Mesenchymal stem cell (in vitro differentiated cells and primary cell): Measurements from ENCODE around the gene YIF1B.

ENCODE experiments used
- DNase-seq: peaks from one replicate; pipeline ENCODE4 v3.0.0-alpha.2; 2013
- H2AFZ ChIP-seq: one replicate; pipeline ENCODE4 v1.6.1; 2013; ENCODE audit warnings: low read depth, mild to moderate bottlenecking, control low read depth, inconsistent platforms, low read length, moderate library complexity
- H2AK5ac ChIP-seq: 2 replicates; pipeline ENCODE4 v1.6.1; 2013; ENCODE audit warnings: low read length, moderate library complexity, mild to moderate bottlenecking, inconsistent platforms; ENCODE audit not compliant: severe bottlenecking
- H2BK120ac ChIP-seq: one replicate; pipeline ENCODE4 v1.6.1; 2013; ENCODE audit warnings: low read depth, mild to moderate bottlenecking, inconsistent platforms, low read length, moderate library complexity
- H2BK12ac ChIP-seq, 2 experiments: one replicate each; pipeline ENCODE4 v1.6.1; 2013; ENCODE audit warnings: inconsistent platforms in 2 of 2, low read length in 2 of 2, mild to moderate bottlenecking in 2 of 2, moderate library complexity in 2 of 2, control low read depth in 1 of 2
- H2BK15ac ChIP-seq: one replicate; pipeline ENCODE4 v1.6.1; 2013; ENCODE audit warnings: mild to moderate bottlenecking, low read depth, inconsistent platforms; ENCODE audit not compliant: poor library complexity, severe bottlenecking
- H2BK5ac ChIP-seq: 2 replicates; pipeline ENCODE4 v1.6.1; 2013; ENCODE audit warnings: low read depth, mild to moderate bottlenecking, low read length, control low read depth, inconsistent platforms; ENCODE audit not compliant: poor library complexity, severe bottlenecking
- H3K14ac ChIP-seq, 2 experiments: one replicate each; pipeline ENCODE4 v1.6.1; 2013; ENCODE audit warnings: inconsistent platforms in 2 of 2, low read length in 2 of 2, control low read depth in 1 of 2, mild to moderate bottlenecking in 1 of 2, moderate library complexity in 1 of 2
- H3K18ac ChIP-seq, 2 experiments: one replicate each; pipeline ENCODE4 v1.6.1; 2013; ENCODE audit warnings: inconsistent platforms in 2 of 2, low read length in 2 of 2, control low read depth in 1 of 2, low read depth in 1 of 2, mild to moderate bottlenecking in 1 of 2
- H3K23ac ChIP-seq, 2 experiments: one replicate each; pipeline ENCODE4 v1.6.1; 2013; ENCODE audit warnings: inconsistent platforms in 2 of 2, low read length in 2 of 2, mild to moderate bottlenecking in 2 of 2, moderate library complexity in 2 of 2, control low read depth in 1 of 2
- H3K27ac ChIP-seq: 2 replicates; pipeline ENCODE4 v1.5.1; 2013; ENCODE audit warnings: mild to moderate bottlenecking, moderate library complexity, low read length, control low read depth, inconsistent platforms; ENCODE audit not compliant: poor library complexity, severe bottlenecking
- H3K27me3 ChIP-seq, 2 experiments: 2 replicates each; pipeline versions ENCODE4 v1.6.1 to v1.7.0; 2013; ENCODE audit warnings: low read length in 2 of 2, mild to moderate bottlenecking in 2 of 2, moderate library complexity in 2 of 2, control low read depth in 1 of 2, inconsistent platforms in 1 of 2; ENCODE audit not compliant: control insufficient read depth in 1 of 2, insufficient read depth in 1 of 2
- H3K36me3 ChIP-seq, 2 experiments: 2 replicates each; pipeline versions ENCODE4 v1.6.1 to v1.7.0; 2013; ENCODE audit warnings: low read length in 2 of 2, control low read depth in 1 of 2, inconsistent platforms in 1 of 2, low read depth in 1 of 2, mild to moderate bottlenecking in 1 of 2; ENCODE audit not compliant: insufficient read depth in 2 of 2, control insufficient read depth in 1 of 2
- H3K4ac ChIP-seq, 2 experiments: one replicate each; pipeline ENCODE4 v1.6.1; 2013; ENCODE audit warnings: inconsistent platforms in 2 of 2, low read length in 2 of 2, mild to moderate bottlenecking in 2 of 2, moderate library complexity in 2 of 2, control low read depth in 1 of 2, low read depth in 1 of 2
- H3K4me1 ChIP-seq: 2 replicates; pipeline ENCODE4 v1.6.1; 2013; ENCODE audit warnings: low read depth, low read length, control low read depth; ENCODE audit not compliant: control insufficient read depth, insufficient read depth
- H3K4me2 ChIP-seq: 2 replicates; pipeline ENCODE4 v1.6.1; 2013; ENCODE audit warnings: low read length, mild to moderate bottlenecking, inconsistent platforms; ENCODE audit not compliant: poor library complexity, severe bottlenecking
- H3K4me3 ChIP-seq, 2 experiments: 2 replicates each; pipeline versions ENCODE4 v1.5.1 to v1.7.0; 2013; ENCODE audit warnings: low read length in 2 of 2, mild to moderate bottlenecking in 2 of 2, control low read depth in 1 of 2, low read depth in 1 of 2; ENCODE audit not compliant: insufficient read depth in 1 of 2
- H3K79me1 ChIP-seq: replicated peaks from 2 replicates; pipeline ENCODE4 v1.6.1; 2013; ENCODE audit warnings: mild to moderate bottlenecking, control low read depth, low read length, inconsistent platforms; ENCODE audit not compliant: poor library complexity, severe bottlenecking
- H3K9ac ChIP-seq: 2 replicates; pipeline ENCODE4 v1.7.0; 2013; ENCODE audit warnings: mild to moderate bottlenecking, low read length, moderate library complexity
- H3K9me3 ChIP-seq: 2 replicates; pipeline ENCODE4 v1.7.0; 2013; ENCODE audit warnings: mild to moderate bottlenecking, low read length; ENCODE audit not compliant: control insufficient read depth
- H4K8ac ChIP-seq: one replicate; pipeline ENCODE4 v1.6.1; 2013; ENCODE audit warnings: inconsistent platforms, mild to moderate bottlenecking, low read length, moderate library complexity
- H4K91ac ChIP-seq: one replicate; pipeline ENCODE4 v1.6.1; 2013; ENCODE audit warnings: mild to moderate bottlenecking, low read length, inconsistent platforms
- WGBS: methylation state at CpG from one replicate; pipeline ENCODE4 v1.1.7; 2013; ENCODE audit warnings: mixed read lengths; 5-methylcytosine and 5-hydroxymethylcytosine counted together

Gene YIF1B

GRCh38 chr19:38278751-38279150, 37.0 kb downstream of the YIF1B start:
- H3K18ac ChIP-seq, result peak overlapping the region; percentile 16 to 67
- no peak overlapping the region for H3K4me3 ChIP-seq
- H3K4me1 ChIP-seq, result peaks cover 8% of the 10 kb centered on the region
- no CpG with 5 or more reads among the region's 2 CpGs for WGBS
- no peak overlapping the region for H3K27ac ChIP-seq
- H4K8ac ChIP-seq, result no peak overlapping the region
- no peak overlapping the region for H3K9ac ChIP-seq
- H3K27me3 ChIP-seq, result no peaks in the 10 kb centered on the region
- peak; percentile 33 for DNase-seq
- no peak overlapping the region for H3K4ac ChIP-seq
- no peak overlapping the region for H2BK15ac ChIP-seq
- peaks cover 0 to 6% of the 10 kb centered on the region in 2 experiments for H3K36me3 ChIP-seq
- no peak overlapping the region for H3K4me2 ChIP-seq
- no peak overlapping the region for H2AK5ac ChIP-seq
- no peak overlapping the region for H2BK5ac ChIP-seq
- H3K14ac ChIP-seq, result no peak overlapping the region
- H3K23ac ChIP-seq, result no peak overlapping the region
- no peak overlapping the region for H4K91ac ChIP-seq
- H2BK12ac ChIP-seq, result no peak overlapping the region
- H3K79me1 ChIP-seq, result peaks cover 15% of the 10 kb centered on the region
- H2BK120ac ChIP-seq, result no peak overlapping the region
- H2AFZ ChIP-seq, result no peak overlapping the region
- H3K9me3 ChIP-seq, result no peaks in the 10 kb centered on the region

GRCh38 chr19:38277969-38278680, 37.6 kb downstream of the YIF1B start:
- H2BK120ac ChIP-seq, result no peak overlapping the region
- peaks cover 0 to 6% of the 10 kb centered on the region in 2 experiments for H3K36me3 ChIP-seq
- peak overlapping the region; percentile 78 for H4K8ac ChIP-seq
- peak overlapping the region; percentile 8 for H2AFZ ChIP-seq
- peak overlapping the region; percentile 60 for H4K91ac ChIP-seq
- H2BK5ac ChIP-seq, result no peak overlapping the region
- H2BK15ac ChIP-seq, result no peak overlapping the region
- peak overlapping the region in 1 of 2 experiments; percentile 24 for H3K4ac ChIP-seq
- no peak overlapping the region for H2AK5ac ChIP-seq
- H3K23ac ChIP-seq, result no peak overlapping the region
- H3K14ac ChIP-seq, result no peak overlapping the region
- 53% methylated on average over 9 of the region's 9 CpGs for WGBS
- no peaks in the 10 kb centered on the region for H3K27me3 ChIP-seq
- peak; percentile 43 for DNase-seq
- H3K27ac ChIP-seq, result peak overlapping the region; percentile 8
- peaks cover 14% of the 10 kb centered on the region for H3K79me1 ChIP-seq
- H3K9ac ChIP-seq, result peak overlapping the region; percentile 9
- peaks cover 8% of the 10 kb centered on the region for H3K4me1 ChIP-seq
- peak overlapping the region in 1 of 2 experiments; percentile 25 for H3K4me3 ChIP-seq
- peak overlapping the region; percentile 16 to 67 for H3K18ac ChIP-seq
- H2BK12ac ChIP-seq, result peak overlapping the region; percentile 18 to 48
- H3K4me2 ChIP-seq, result no peak overlapping the region
- no peaks in the 10 kb centered on the region for H3K9me3 ChIP-seq

- DNase-seq, result peak; percentile 42
- Histone ChIP-seq H3K14ac (no peak overlapping the region), H3K27me3 (no peaks in the 10 kb centered on the region), H3K4ac (no peak overlapping the region), H2AFZ (no peak overlapping the region), H4K8ac (no peak overlapping the region), H3K27ac (no peak overlapping the region), H3K4me2 (no peak overlapping the region), H4K91ac (no peak overlapping the region), H2AK5ac (no peak overlapping the region), H3K23ac (no peak overlapping the region), H3K79me1 (peaks cover 14% of the 10 kb centered on the region), H2BK120ac (no peak overlapping the region), H2BK15ac (no peak overlapping the region), H3K18ac (no peak overlapping the region), H2BK5ac (no peak overlapping the region), H3K4me1 (peaks cover 8% of the 10 kb centered on the region), H3K9ac (no peak overlapping the region), H3K4me3 (peak overlapping the region in 1 of 2 experiments; percentile 25), H2BK12ac (no peak overlapping the region), H3K36me3 (peaks cover 0 to 6% of the 10 kb centered on the region in 2 experiments), H3K9me3 (no peaks in the 10 kb centered on the region)
- 69% methylated on average over 4 of the region's 5 CpGs for WGBS
Observed at GRCh38 chr19:38277549-38277948, 38.2 kb downstream of the YIF1B start.

GRCh38 chr19:38276942-38277517, 38.7 kb downstream of the YIF1B start:
- H3K27ac ChIP-seq, result no peak overlapping the region
- no peak overlapping the region for H2BK120ac ChIP-seq
- no peak overlapping the region for H3K4ac ChIP-seq
- H2AFZ ChIP-seq, result no peak overlapping the region
- no peak overlapping the region for H3K18ac ChIP-seq
- H3K4me3 ChIP-seq, result no peak overlapping the region
- no peaks in the 10 kb centered on the region for H3K27me3 ChIP-seq
- H3K9ac ChIP-seq, result no peak overlapping the region
- peaks cover 8% of the 10 kb centered on the region for H3K4me1 ChIP-seq
- peaks cover 0 to 6% of the 10 kb centered on the region in 2 experiments for H3K36me3 ChIP-seq
- H3K4me2 ChIP-seq, result no peak overlapping the region
- WGBS, result 91% methylated on average over 7 of the region's 7 CpGs
- H2BK15ac ChIP-seq, result no peak overlapping the region
- H3K9me3 ChIP-seq, result no peaks in the 10 kb centered on the region
- DNase-seq, result no peak
- H4K8ac ChIP-seq, result no peak overlapping the region
- H3K14ac ChIP-seq, result no peak overlapping the region
- H3K23ac ChIP-seq, result no peak overlapping the region
- no peak overlapping the region for H2BK12ac ChIP-seq
- peaks cover 10% of the 10 kb centered on the region for H3K79me1 ChIP-seq
- no peak overlapping the region for H4K91ac ChIP-seq
- no peak overlapping the region for H2AK5ac ChIP-seq
- no peak overlapping the region for H2BK5ac ChIP-seq
